WTC11 (cell line): ENCODE results near the gene RUNX2. TPM values are rescaled to one million over a fixed set of nuclear protein-coding genes. Genes with fewer than 3 reads are reported as not detected.

Experiments
- ATAC-seq: fragments of 200-7000 bp; cut with Tn5 transposase; 2 replicates; pipeline ENCODE4 v1.10.0; 2021; ENCODE audit warnings: mild to moderate bottlenecking, moderate library complexity
- CTCF ChIA-PET: fragments of 300-600 bp; sonication (Branson Sonifier 250); formaldehyde crosslinking; loops from one replicate; lab custom pipeline; 2021; ENCODE audit warnings: antibody characterized with exemption; lab: Charles Lee
- POLR2A ChIA-PET: fragments of 350-600 bp; sonication (Branson Sonifier 250); formaldehyde crosslinking; loops from one replicate; lab custom pipeline; 2021; ENCODE audit warnings: antibody characterized with exemption; lab: Charles Lee
- DNase-seq: peaks from one replicate; pipeline ENCODE4 v3.0.0; 2021; ENCODE audit warnings: low spot score
- H3K27ac Mint-ChIP-seq: 2 replicates; pipeline ENCODE4 v1.8.0; 2021; ENCODE audit warnings: mixed read lengths
- H3K27me3 Mint-ChIP-seq: 2 replicates; pipeline ENCODE4 v1.8.0; 2021; ENCODE audit warnings: low read depth, mild to moderate bottlenecking, moderate library complexity, mixed read lengths
- H3K36me3 Mint-ChIP-seq: 2 replicates; pipeline ENCODE4 v1.8.0; 2021; ENCODE audit warnings: mixed read lengths
- H3K4me1 Mint-ChIP-seq: 2 replicates; pipeline ENCODE4 v1.8.0; 2022; ENCODE audit warnings: mixed read lengths
- H3K4me3 Mint-ChIP-seq: 2 replicates; pipeline ENCODE4 v1.8.0; 2021; ENCODE audit warnings: mild to moderate bottlenecking, moderate library complexity, mixed read lengths
- H3K9me3 Mint-ChIP-seq: 2 replicates; pipeline ENCODE4 v1.8.0; 2021; ENCODE audit warnings: mixed read lengths
- HMGA2 ChIP-seq: fragments of 250-450 bp; sonication (Bioruptor Pico); IDR thresholded peaks from 2 replicates; pipeline ENCODE4 v1.4.0; 2021; ENCODE audit warnings: mild to moderate bottlenecking, moderate library complexity
- SMAD4 ChIP-seq: sonication (generic); formaldehyde crosslinking; IDR thresholded peaks from 2 replicates; pipeline ENCODE4 v1.8.0; 2022; ENCODE audit warnings: mild to moderate bottlenecking, missing genetic modification reagents
- SP1 ChIP-seq: sonication (generic); formaldehyde crosslinking; conservative IDR thresholded peaks from 2 replicates; pipeline ENCODE4 v1.8.1; 2022; ENCODE audit warnings: missing genetic modification reagents
- TCF7 ChIP-seq: sonication (generic); formaldehyde crosslinking; IDR thresholded peaks from 2 replicates; pipeline ENCODE4 v1.8.0; 2022; ENCODE audit warnings: mild to moderate bottlenecking, low read depth, missing genetic modification reagents, moderate library complexity
- TP53 ChIP-seq: sonication (generic); formaldehyde crosslinking; IDR thresholded peaks from 2 replicates; pipeline ENCODE4 v1.8.1; 2023; ENCODE audit warnings: mild to moderate bottlenecking, missing genetic modification reagents
- ZNF263 ChIP-seq: sonication (generic); formaldehyde crosslinking; IDR thresholded peaks from 2 replicates; pipeline ENCODE4 v1.8.1; 2022; ENCODE audit warnings: low read depth, mild to moderate bottlenecking, moderate library complexity, missing genetic modification reagents
- total RNA-seq: library from RNA; stranded (reverse); gene quantifications from 3 replicates; pipeline ENCODE4 v1.2.3, GENCODE V29; 2021
- TF ChIP-seq, protein P1 (sequence below): sonication (generic); formaldehyde crosslinking; IDR thresholded peaks from 2 replicates; pipeline ENCODE4 v1.8.0; 2023; ENCODE audit warnings: missing genetic modification reagents
- TF ChIP-seq, protein P2 (sequence below): fragments of 250-450 bp; sonication (Bioruptor Pico); IDR thresholded peaks from 2 replicates; pipeline ENCODE4 v1.9.0; 2021; ENCODE audit warnings: moderate library complexity, mild to moderate bottlenecking, inconsistent platforms, borderline replicate concordance
- TF ChIP-seq, protein P3 (sequence below): fragments of 250-450 bp; sonication (Bioruptor Pico); IDR thresholded peaks from 2 replicates; pipeline ENCODE4 v1.8.0; 2021; ENCODE audit warnings: mild to moderate bottlenecking
- TF ChIP-seq, protein P4 (sequence below): fragments of 250-450 bp; sonication (Bioruptor Pico); IDR thresholded peaks from 2 replicates; pipeline ENCODE4 v1.9.0; 2021; ENCODE audit warnings: mild to moderate bottlenecking, borderline replicate concordance
- TF ChIP-seq, protein P5 (sequence below): sonication (generic); formaldehyde crosslinking; IDR thresholded peaks from 2 replicates; pipeline ENCODE4 v1.8.1; 2023; ENCODE audit warnings: mild to moderate bottlenecking, missing genetic modification reagents, moderate library complexity
- TF ChIP-seq, protein P6 (sequence below): fragments of 250-450 bp; sonication (Bioruptor Pico); IDR thresholded peaks from 2 replicates; pipeline ENCODE4 v1.9.0; 2021; ENCODE audit warnings: mild to moderate bottlenecking
- TF ChIP-seq, protein P7 (sequence below): sonication (generic); formaldehyde crosslinking; IDR thresholded peaks from 2 replicates; pipeline ENCODE4 v1.8.0; 2022; ENCODE audit warnings: missing genetic modification reagents

The RUNX2 gene
- total RNA-seq, 1 experiment from 2014 or later, result 0.28 TPM

DNA sequence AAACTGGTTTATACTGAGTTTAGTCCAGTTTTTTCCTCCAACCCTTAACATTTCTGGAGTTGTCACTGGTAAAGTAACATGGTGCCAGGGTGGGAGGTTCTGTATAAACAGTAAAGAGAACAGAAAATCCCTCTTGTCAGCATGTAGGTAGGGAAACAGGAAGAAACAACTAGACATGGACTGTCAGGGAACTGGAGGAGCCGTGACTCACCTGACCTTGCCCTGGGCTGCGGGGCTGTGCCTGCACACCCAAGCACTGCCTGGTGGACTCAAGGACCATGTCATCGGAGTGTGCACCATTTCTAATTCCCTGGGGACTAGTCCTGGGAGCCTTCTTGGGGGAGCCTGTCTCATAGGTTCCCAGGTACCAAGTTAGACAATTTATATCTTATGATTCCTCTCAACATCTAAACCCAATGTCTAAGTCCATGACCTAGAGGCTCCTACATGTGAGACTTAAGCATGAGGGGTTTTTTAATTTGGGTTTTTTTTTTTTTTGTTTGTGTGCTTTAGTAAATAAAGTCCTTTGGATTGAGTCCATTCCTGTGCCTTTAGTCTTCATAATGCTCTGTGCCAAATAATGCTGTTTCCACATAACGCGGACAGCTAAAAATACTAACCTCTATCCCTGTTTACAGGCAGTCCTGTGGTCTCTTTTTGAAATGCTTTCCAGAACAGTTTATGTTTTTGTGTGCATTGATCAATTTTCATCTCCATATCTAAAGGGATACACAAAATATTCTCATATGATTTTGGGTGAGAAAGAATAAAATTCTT lies 186.5 kb downstream of the RUNX2 start:
- CTCF ChIA-PET, result no interaction called here
- no peaks in the 10 kb centered on the region for H3K36me3 Mint-ChIP-seq
- peaks cover 52% of the 10 kb centered on the region for H3K4me1 Mint-ChIP-seq
- no peaks in the 10 kb centered on the region for H3K9me3 Mint-ChIP-seq
- H3K27ac Mint-ChIP-seq, result no peak overlapping the region
- no peak for ATAC-seq
- POLR2A ChIA-PET, result interaction anchor here (1.0 kb wide), 1 partner anchor 404 kb away, joined by 4 read pairs; no protein-coding TSS in a partner anchor
- H3K27me3 Mint-ChIP-seq, result no peaks in the 10 kb centered on the region
- no peak for DNase-seq
- TF ChIP-seq, protein P1, sequence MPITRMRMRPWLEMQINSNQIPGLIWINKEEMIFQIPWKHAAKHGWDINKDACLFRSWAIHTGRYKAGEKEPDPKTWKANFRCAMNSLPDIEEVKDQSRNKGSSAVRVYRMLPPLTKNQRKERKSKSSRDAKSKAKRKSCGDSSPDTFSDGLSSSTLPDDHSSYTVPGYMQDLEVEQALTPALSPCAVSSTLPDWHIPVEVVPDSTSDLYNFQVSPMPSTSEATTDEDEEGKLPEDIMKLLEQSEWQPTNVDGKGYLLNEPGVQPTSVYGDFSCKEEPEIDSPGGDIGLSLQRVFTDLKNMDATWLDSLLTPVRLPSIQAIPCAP, result no peak
- TF ChIP-seq, protein P2, sequence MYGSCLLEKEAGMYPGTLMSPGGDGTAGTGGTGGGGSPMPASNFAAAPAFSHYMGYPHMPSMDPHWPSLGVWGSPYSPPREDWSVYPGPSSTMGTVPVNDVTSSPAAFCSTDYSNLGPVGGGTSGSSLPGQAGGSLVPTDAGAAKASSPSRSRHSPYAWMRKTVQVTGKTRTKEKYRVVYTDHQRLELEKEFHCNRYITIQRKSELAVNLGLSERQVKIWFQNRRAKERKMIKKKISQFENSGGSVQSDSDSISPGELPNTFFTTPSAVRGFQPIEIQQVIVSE, result no peak
- TF ChIP-seq, protein P3, sequence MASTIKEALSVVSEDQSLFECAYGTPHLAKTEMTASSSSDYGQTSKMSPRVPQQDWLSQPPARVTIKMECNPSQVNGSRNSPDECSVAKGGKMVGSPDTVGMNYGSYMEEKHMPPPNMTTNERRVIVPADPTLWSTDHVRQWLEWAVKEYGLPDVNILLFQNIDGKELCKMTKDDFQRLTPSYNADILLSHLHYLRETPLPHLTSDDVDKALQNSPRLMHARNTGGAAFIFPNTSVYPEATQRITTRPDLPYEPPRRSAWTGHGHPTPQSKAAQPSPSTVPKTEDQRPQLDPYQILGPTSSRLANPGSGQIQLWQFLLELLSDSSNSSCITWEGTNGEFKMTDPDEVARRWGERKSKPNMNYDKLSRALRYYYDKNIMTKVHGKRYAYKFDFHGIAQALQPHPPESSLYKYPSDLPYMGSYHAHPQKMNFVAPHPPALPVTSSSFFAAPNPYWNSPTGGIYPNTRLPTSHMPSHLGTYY (CRISPR knock-in tag), result no peak
- TF ChIP-seq HMGA2 (CRISPR knock-in tag), result no peak
- TF ChIP-seq, protein P4, sequence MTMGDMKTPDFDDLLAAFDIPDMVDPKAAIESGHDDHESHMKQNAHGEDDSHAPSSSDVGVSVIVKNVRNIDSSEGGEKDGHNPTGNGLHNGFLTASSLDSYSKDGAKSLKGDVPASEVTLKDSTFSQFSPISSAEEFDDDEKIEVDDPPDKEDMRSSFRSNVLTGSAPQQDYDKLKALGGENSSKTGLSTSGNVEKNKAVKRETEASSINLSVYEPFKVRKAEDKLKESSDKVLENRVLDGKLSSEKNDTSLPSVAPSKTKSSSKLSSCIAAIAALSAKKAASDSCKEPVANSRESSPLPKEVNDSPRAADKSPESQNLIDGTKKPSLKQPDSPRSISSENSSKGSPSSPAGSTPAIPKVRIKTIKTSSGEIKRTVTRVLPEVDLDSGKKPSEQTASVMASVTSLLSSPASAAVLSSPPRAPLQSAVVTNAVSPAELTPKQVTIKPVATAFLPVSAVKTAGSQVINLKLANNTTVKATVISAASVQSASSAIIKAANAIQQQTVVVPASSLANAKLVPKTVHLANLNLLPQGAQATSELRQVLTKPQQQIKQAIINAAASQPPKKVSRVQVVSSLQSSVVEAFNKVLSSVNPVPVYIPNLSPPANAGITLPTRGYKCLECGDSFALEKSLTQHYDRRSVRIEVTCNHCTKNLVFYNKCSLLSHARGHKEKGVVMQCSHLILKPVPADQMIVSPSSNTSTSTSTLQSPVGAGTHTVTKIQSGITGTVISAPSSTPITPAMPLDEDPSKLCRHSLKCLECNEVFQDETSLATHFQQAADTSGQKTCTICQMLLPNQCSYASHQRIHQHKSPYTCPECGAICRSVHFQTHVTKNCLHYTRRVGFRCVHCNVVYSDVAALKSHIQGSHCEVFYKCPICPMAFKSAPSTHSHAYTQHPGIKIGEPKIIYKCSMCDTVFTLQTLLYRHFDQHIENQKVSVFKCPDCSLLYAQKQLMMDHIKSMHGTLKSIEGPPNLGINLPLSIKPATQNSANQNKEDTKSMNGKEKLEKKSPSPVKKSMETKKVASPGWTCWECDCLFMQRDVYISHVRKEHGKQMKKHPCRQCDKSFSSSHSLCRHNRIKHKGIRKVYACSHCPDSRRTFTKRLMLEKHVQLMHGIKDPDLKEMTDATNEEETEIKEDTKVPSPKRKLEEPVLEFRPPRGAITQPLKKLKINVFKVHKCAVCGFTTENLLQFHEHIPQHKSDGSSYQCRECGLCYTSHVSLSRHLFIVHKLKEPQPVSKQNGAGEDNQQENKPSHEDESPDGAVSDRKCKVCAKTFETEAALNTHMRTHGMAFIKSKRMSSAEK (CRISPR knock-in tag), result no peak
- no peak for TF ChIP-seq TCF7 (CRISPR knock-in tag)
- TF ChIP-seq TP53 (CRISPR knock-in tag), result no peak
- no peak for TF ChIP-seq ZNF263 (CRISPR knock-in tag)
- TF ChIP-seq, protein P5, sequence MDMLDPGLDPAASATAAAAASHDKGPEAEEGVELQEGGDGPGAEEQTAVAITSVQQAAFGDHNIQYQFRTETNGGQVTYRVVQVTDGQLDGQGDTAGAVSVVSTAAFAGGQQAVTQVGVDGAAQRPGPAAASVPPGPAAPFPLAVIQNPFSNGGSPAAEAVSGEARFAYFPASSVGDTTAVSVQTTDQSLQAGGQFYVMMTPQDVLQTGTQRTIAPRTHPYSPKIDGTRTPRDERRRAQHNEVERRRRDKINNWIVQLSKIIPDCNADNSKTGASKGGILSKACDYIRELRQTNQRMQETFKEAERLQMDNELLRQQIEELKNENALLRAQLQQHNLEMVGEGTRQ (CRISPR knock-in tag), result no peak
- TF ChIP-seq SP1 (CRISPR knock-in tag), result no peak
- no peak overlapping the region for H3K4me3 Mint-ChIP-seq

DNA sequence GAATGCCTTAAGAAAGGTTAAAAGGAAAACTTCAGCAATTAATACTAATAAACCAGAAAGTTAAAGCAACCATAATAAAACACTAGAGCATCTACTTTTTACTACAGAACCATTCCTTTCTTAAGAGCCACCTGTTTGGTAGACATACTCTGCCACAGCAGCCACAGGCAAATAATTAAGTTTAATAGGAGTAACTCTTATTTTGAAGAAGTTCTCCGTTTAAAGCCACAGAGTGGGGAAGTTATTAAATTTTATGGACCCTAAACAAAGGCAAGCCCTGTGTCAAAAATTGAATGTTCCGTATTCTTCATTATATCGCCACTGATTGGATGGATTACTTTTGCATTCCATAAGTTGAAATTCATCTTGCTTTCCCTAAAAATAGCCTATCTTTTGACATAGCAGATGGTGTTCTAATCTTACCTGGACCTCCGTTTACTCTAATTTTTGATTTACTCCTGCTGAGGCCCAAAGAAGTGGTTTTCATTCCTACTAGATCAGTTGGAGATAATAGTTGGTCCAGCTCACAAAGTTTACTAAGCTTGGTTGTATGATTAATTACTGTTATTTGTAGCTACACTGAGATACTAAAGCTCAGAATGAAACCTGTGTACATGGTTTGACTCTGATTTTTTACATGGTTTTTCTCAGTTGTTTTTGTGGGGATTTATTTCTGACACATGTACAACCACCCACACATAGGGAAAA lies 190.0 kb downstream of the RUNX2 start:
- ATAC-seq (no peak), DNase-seq (no peak)
- Mint-ChIP-seq H3K9me3 (no peaks in the 10 kb centered on the region), H3K4me3 (no peak overlapping the region), H3K27me3 (no peaks in the 10 kb centered on the region), H3K36me3 (no peaks in the 10 kb centered on the region), H3K4me1 (peaks cover 65% of the 10 kb centered on the region), H3K27ac (no peak overlapping the region)
- CTCF ChIA-PET, result interaction anchor here (1.0 kb wide), 1 partner anchor 197 kb away, joined by 3 read pairs; no protein-coding TSS in a partner anchor
- no peak for TF ChIP-seq SMAD4
- TF ChIP-seq, protein P6, sequence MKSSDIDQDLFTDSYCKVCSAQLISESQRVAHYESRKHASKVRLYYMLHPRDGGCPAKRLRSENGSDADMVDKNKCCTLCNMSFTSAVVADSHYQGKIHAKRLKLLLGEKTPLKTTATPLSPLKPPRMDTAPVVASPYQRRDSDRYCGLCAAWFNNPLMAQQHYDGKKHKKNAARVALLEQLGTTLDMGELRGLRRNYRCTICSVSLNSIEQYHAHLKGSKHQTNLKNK, result no peak
- TF ChIP-seq, protein P7, sequence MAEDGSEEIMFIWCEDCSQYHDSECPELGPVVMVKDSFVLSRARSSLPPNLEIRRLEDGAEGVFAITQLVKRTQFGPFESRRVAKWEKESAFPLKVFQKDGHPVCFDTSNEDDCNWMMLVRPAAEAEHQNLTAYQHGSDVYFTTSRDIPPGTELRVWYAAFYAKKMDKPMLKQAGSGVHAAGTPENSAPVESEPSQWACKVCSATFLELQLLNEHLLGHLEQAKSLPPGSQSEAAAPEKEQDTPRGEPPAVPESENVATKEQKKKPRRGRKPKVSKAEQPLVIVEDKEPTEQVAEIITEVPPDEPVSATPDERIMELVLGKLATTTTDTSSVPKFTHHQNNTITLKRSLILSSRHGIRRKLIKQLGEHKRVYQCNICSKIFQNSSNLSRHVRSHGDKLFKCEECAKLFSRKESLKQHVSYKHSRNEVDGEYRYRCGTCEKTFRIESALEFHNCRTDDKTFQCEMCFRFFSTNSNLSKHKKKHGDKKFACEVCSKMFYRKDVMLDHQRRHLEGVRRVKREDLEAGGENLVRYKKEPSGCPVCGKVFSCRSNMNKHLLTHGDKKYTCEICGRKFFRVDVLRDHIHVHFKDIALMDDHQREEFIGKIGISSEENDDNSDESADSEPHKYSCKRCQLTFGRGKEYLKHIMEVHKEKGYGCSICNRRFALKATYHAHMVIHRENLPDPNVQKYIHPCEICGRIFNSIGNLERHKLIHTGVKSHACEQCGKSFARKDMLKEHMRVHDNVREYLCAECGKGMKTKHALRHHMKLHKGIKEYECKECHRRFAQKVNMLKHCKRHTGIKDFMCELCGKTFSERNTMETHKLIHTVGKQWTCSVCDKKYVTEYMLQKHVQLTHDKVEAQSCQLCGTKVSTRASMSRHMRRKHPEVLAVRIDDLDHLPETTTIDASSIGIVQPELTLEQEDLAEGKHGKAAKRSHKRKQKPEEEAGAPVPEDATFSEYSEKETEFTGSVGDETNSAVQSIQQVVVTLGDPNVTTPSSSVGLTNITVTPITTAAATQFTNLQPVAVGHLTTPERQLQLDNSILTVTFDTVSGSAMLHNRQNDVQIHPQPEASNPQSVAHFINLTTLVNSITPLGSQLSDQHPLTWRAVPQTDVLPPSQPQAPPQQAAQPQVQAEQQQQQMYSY (CRISPR knock-in tag), result no peak
- POLR2A ChIA-PET, result no interaction called here
